OCI-LY3 (cell line): ENCODE data around the gene FHOD1.

Source experiments
- CTCF ChIP-seq: fragments of 200-600, 300-600 bp; sonication (generic); IDR thresholded peaks from 2 replicates; pipeline ENCODE4 v1.5.1; 2014; ENCODE audit warnings: antibody characterized with exemption, low read length, low read depth
- EZH2phosphoT487 ChIP-seq: fragments of 200-600 bp; shearing (Covaris generic); IDR thresholded peaks from 2 replicates; pipeline ENCODE4 v1.6.1; 2018; ENCODE audit warnings: antibody characterized with exemption, mixed run types, low read depth

DNA sequence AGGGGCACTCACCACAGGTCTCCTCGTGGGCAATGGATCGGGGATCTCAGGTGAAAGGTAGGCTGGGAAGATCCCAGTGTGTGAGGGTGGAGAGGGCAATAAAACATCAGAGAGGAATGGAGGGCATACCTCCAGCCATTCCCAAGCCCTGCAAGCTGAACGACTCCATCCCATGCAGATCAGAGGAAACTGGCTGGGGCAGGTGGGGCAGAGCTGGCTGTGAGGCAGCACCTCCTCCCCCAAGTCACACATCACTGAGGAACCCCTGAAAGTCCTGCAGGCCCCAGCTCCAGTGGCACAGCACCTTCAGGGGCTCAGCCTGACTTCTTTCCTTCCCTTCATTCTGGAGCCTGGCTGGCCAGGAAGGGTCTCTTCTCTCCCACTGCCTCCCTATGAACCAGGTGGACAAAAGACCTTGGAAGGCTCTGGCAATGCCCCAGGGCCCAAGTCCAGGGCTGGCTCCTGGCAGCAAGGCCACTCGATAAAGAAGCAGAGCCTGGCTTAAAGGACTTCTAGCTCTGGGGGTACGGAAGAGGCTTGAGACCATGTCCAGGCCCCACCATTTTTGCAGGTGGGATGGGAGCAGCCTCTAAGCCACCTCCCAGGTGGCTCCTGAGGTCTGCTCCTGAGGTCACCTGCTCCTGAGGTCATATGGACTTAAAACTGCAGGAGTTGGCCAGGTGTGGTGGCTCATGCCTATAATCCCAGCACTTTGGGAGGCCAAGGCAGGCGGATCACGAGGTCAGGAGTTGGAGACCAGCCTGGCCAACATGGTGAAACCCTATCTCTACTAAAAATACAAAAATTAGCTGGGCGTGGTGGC is 33.9 kb downstream of the FHOD1 start:
- TF ChIP-seq CTCF (no peak), EZH2phosphoT487 (no peak)
